Femur (tissue), 1 donor: ENCODE measurements around the gene FLNB.

ENCODE experiments used
- DNase-seq: peaks from one replicate; pipeline ENCODE4 v3.0.0-alpha.2; 2017

FLNB gene

GRCh38 chr3:58079773-58080172 lies 71.6 kb downstream of the FLNB start:
- peak; percentile 45 for DNase-seq

GRCh38 chr3:58082047-58082446 lies 73.8 kb downstream of the FLNB start:
- peak; percentile 59 for DNase-seq

GRCh38 chr3:58084166-58084565 lies 75.9 kb downstream of the FLNB start:
- no peak for DNase-seq

- DNase-seq = no peak
Observed at GRCh38 chr3:58084788-58085543, 76.7 kb downstream of the FLNB start.

GRCh38 chr3:58085616-58086015 lies 77.4 kb downstream of the FLNB start:
- DNase-seq = no peak

GRCh38 chr3:58088501-58088900 lies 80.3 kb downstream of the FLNB start:
- DNase-seq = no peak

- DNase-seq = no peak
Observed at GRCh38 chr3:58090351-58090750, 82.1 kb downstream of the FLNB start.

GRCh38 chr3:58092521-58092920 lies 84.3 kb downstream of the FLNB start:
- DNase-seq = no peak

- no peak for DNase-seq
Observed at GRCh38 chr3:58093574-58094195, 85.5 kb downstream of the FLNB start.

- DNase-seq = no peak
Observed at GRCh38 chr3:58094657-58095056, 86.4 kb downstream of the FLNB start.

GRCh38 chr3:58095603-58096138 lies 87.4 kb downstream of the FLNB start:
- DNase-seq = no peak

- no peak for DNase-seq
Observed at GRCh38 chr3:58098531-58098930, 90.3 kb downstream of the FLNB start.

GRCh38 chr3:58099865-58100264 lies 91.6 kb downstream of the FLNB start:
- DNase-seq = no peak

GRCh38 chr3:58101499-58102389 lies 93.5 kb downstream of the FLNB start:
- peak; percentile 68 for DNase-seq

- DNase-seq = no peak
Observed at GRCh38 chr3:58102390-58102750, 94.1 kb downstream of the FLNB start.

GRCh38 chr3:58102976-58103451 lies 94.8 kb downstream of the FLNB start:
- DNase-seq = no peak

GRCh38 chr3:58104151-58104550 lies 95.9 kb downstream of the FLNB start:
- DNase-seq = peak; percentile 57

- DNase-seq = no peak
Observed at GRCh38 chr3:58104712-58105111, 96.5 kb downstream of the FLNB start.

GRCh38 chr3:58105196-58105595 lies 97.0 kb downstream of the FLNB start:
- no peak for DNase-seq

GRCh38 chr3:58106061-58106460 lies 97.8 kb downstream of the FLNB start:
- no peak for DNase-seq

- DNase-seq = no peak
Observed at GRCh38 chr3:58106640-58107039, 98.4 kb downstream of the FLNB start.

- DNase-seq = no peak
Observed at GRCh38 chr3:58107597-58107996, 99.4 kb downstream of the FLNB start.

GRCh38 chr3:58109752-58110151 lies 101.5 kb downstream of the FLNB start:
- DNase-seq = no peak
